ENCODE measurements around the gene TIMM17B.
"Not testable (repeated sequence)": the region's sequence is repeated elsewhere in the genome, so short reads cannot be mapped to it uniquely, and the experiment has no call there.

- TF ChIP-seq CTCF (IDR thresholded peaks at IDR 0.05); ZFX (IDR thresholded peaks at IDR 0.05; ENCODE audit: borderline replicate concordance): not testable (repeated sequence)
These were observed 44.1 kb downstream of the TIMM17B start for GRCh38 chrX:48853494-48853893.

Data from 22Rv1 (cell line).